ENCODE data around the gene PCCA. TPM values are rescaled to one million over a fixed set of nuclear protein-coding genes. Genes with fewer than 3 reads are reported as not detected.

Gene PCCA
- total RNA-seq, 1 experiment from 2014 or later, result 8.9 TPM

DNA sequence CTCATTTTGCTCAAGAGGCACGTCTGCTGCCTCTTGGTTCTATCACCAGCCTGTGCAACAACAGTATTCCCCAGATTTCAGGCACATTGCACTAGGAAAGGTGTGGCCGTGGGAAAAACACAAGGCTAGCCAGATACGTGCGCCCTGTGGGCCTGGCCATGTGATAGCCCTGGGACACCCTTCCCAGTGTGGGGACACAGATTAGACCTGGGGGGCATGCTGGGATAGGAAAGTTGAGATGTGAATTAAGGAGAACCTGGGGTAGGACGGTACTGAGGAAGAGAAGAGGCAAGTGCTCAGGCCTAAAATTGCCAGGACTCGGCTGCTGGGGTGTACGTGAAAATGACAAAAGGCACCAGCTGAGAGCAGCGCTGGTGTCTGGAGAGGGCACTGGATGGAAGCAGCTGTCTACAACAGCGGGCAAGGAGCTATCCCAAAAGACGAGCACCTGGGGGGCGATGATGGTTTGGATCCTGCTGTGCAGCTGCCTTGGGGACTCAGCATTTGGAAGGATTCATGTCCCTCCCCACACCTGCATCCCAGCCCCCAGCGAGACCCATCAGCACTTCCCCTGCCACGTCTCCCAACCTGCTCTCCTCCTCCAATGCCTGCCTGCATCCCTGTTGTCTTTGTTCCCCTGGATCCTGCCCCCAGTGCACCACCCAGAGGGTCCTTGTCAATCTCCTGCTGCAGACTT is 445.4 kb downstream of the PCCA start:
- H3K9me3 Mint-ChIP-seq (ENCODE audit: low read depth, unreplicated experiment), result no peaks in the 10 kb centered on the region
- intact Hi-C loops (cut with micrococcal nuclease; ENCODE audit: unreplicated experiment), result no loop called here
- H3K4me3 Mint-ChIP-seq (ENCODE audit: low read depth, unreplicated experiment), result no peak overlapping the region
- CTCF ChIA-PET, result no interaction called here
- BruUV-seq (replicated peaks), result no TSS peak
- no peak for DNase-seq
- no peaks in the 10 kb centered on the region for H3K36me3 Mint-ChIP-seq (ENCODE audit: insufficient read depth, unreplicated experiment)
- no peaks in the 10 kb centered on the region for H3K27me3 Mint-ChIP-seq (ENCODE audit: unreplicated experiment)
- no peaks in the 10 kb centered on the region for H3K4me1 Mint-ChIP-seq (ENCODE audit: low read depth, unreplicated experiment)
- TF ChIP-seq, protein P1, sequence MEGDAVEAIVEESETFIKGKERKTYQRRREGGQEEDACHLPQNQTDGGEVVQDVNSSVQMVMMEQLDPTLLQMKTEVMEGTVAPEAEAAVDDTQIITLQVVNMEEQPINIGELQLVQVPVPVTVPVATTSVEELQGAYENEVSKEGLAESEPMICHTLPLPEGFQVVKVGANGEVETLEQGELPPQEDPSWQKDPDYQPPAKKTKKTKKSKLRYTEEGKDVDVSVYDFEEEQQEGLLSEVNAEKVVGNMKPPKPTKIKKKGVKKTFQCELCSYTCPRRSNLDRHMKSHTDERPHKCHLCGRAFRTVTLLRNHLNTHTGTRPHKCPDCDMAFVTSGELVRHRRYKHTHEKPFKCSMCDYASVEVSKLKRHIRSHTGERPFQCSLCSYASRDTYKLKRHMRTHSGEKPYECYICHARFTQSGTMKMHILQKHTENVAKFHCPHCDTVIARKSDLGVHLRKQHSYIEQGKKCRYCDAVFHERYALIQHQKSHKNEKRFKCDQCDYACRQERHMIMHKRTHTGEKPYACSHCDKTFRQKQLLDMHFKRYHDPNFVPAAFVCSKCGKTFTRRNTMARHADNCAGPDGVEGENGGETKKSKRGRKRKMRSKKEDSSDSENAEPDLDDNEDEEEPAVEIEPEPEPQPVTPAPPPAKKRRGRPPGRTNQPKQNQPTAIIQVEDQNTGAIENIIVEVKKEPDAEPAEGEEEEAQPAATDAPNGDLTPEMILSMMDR (IDR thresholded peaks at IDR 0.05; ENCODE audit: unreplicated experiment), result no peak
- no peak overlapping the region for H3K27ac Mint-ChIP-seq (ENCODE audit: unreplicated experiment)

DNA sequence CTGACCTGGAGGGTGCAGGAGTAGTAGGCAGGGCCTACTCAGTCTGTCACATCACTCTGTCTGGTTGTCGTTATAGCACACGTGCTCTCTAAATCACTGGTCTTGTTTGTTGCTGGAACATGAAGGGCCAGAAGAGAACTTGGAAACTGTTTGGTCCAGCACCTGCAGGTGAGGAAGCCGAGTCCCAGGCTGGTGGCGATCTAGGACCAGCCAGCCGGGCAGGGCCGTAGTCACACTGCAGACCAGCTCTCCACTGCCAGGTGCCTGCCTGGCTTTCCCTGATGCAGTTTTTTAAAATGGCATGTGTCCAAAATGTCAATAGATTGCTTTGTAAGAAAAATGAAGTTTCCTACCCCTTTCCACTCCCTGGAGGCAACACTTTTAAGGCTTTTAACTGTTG is 446.0 kb downstream of the PCCA start:
- no peaks in the 10 kb centered on the region for H3K36me3 Mint-ChIP-seq (ENCODE audit: insufficient read depth, unreplicated experiment)
- no peak overlapping the region for H3K27ac Mint-ChIP-seq (ENCODE audit: unreplicated experiment)
- no peak for DNase-seq
- no peaks in the 10 kb centered on the region for H3K27me3 Mint-ChIP-seq (ENCODE audit: unreplicated experiment)
- H3K9me3 Mint-ChIP-seq (ENCODE audit: low read depth, unreplicated experiment), result no peaks in the 10 kb centered on the region
- H3K4me1 Mint-ChIP-seq (ENCODE audit: low read depth, unreplicated experiment), result no peaks in the 10 kb centered on the region
- BruUV-seq (replicated peaks), result no TSS peak
- TF ChIP-seq, protein P1 (IDR thresholded peaks at IDR 0.05; ENCODE audit: unreplicated experiment), result no peak
- CTCF ChIA-PET, result no interaction called here
- no peak overlapping the region for H3K4me3 Mint-ChIP-seq (ENCODE audit: low read depth, unreplicated experiment)
- intact Hi-C loops (cut with micrococcal nuclease; ENCODE audit: unreplicated experiment), result no loop called here

GRCh38 chr13:100535426-100536135 is 446.7 kb downstream of the PCCA start:
- Mint-ChIP-seq H3K4me1 (ENCODE audit: low read depth, unreplicated experiment) (no peaks in the 10 kb centered on the region), H3K27ac (ENCODE audit: unreplicated experiment) (no peak overlapping the region), H3K9me3 (ENCODE audit: low read depth, unreplicated experiment) (no peaks in the 10 kb centered on the region), H3K4me3 (ENCODE audit: low read depth, unreplicated experiment) (no peak overlapping the region), H3K36me3 (ENCODE audit: insufficient read depth, unreplicated experiment) (no peaks in the 10 kb centered on the region), H3K27me3 (ENCODE audit: unreplicated experiment) (no peaks in the 10 kb centered on the region)
- DNase-seq, result no peak
- CTCF ChIA-PET, result no interaction called here
- intact Hi-C loops (cut with micrococcal nuclease; ENCODE audit: unreplicated experiment), result no loop called here
- TF ChIP-seq, protein P1 (IDR thresholded peaks at IDR 0.05; ENCODE audit: unreplicated experiment), result no peak
- no TSS peak for BruUV-seq (replicated peaks)

- H3K27me3 Mint-ChIP-seq (ENCODE audit: unreplicated experiment), result no peaks in the 10 kb centered on the region
- no peaks in the 10 kb centered on the region for H3K9me3 Mint-ChIP-seq (ENCODE audit: low read depth, unreplicated experiment)
- no peak overlapping the region for H3K27ac Mint-ChIP-seq (ENCODE audit: unreplicated experiment)
- TF ChIP-seq, protein P1 (IDR thresholded peaks at IDR 0.05; ENCODE audit: unreplicated experiment), result no peak
- BruUV-seq (replicated peaks), result no TSS peak
- no peak overlapping the region for H3K4me3 Mint-ChIP-seq (ENCODE audit: low read depth, unreplicated experiment)
- DNase-seq, result no peak
- CTCF ChIA-PET, result no interaction called here
- H3K36me3 Mint-ChIP-seq (ENCODE audit: insufficient read depth, unreplicated experiment), result no peaks in the 10 kb centered on the region
- no peaks in the 10 kb centered on the region for H3K4me1 Mint-ChIP-seq (ENCODE audit: low read depth, unreplicated experiment)
- intact Hi-C loops (cut with micrococcal nuclease; ENCODE audit: unreplicated experiment), result no loop called here
Observed at GRCh38 chr13:100536643-100537180, 447.8 kb downstream of the PCCA start.
